NCI-H2029 (cell line): ENCODE measurements around the gene DDX19B.
A peak's percentile ranks its signal among the peaks of the same experiment; 100 is the strongest.
"Not testable (repeated sequence)": the region's sequence is repeated elsewhere in the genome, so short reads cannot be mapped to it uniquely, and the experiment has no call there.

ENCODE experiments used
- DNase-seq: peaks from one replicate; lab custom pipeline; 2025; lab: John Stamatoyannopoulos, UW

DDX19B gene

GRCh38 chr16:70287304-70287971, 11.5 kb upstream of the DDX19B start:
- not testable (repeated sequence) for DNase-seq

- DNase-seq = peak; percentile 95
Measured at GRCh38 chr16:70289229-70290094, 9.5 kb upstream of the DDX19B start, which contains the start of gene AARS1. TSS of gene AARS1 (minus strand) at chr16:70289506. CDS start at chr16:70282763, 6,743 bp downstream.

GRCh38 chr16:70290949-70291519, 8.0 kb upstream of the DDX19B start:
- DNase-seq = no peak

GRCh38 chr16:70292148-70292547, 6.8 kb upstream of the DDX19B start:
- not testable (repeated sequence) for DNase-seq

- DNase-seq = no peak
Measured at GRCh38 chr16:70294385-70295025, 4.5 kb upstream of the DDX19B start.

- DNase-seq = no peak
Measured at GRCh38 chr16:70295634-70296033, 3.4 kb upstream of the DDX19B start.

GRCh38 chr16:70301121-70301520, 2.1 kb downstream of the DDX19B start:
- no peak for DNase-seq

GRCh38 chr16:70302745-70303144, 3.8 kb downstream of the DDX19B start:
- DNase-seq = no peak

GRCh38 chr16:70304892-70305448, 6.0 kb downstream of the DDX19B start:
- no peak for DNase-seq

- no peak for DNase-seq
Measured at GRCh38 chr16:70306880-70307279, 7.9 kb downstream of the DDX19B start.

GRCh38 chr16:70307726-70308125, 8.7 kb downstream of the DDX19B start:
- DNase-seq = not testable (repeated sequence)

GRCh38 chr16:70320121-70320520, 21.1 kb downstream of the DDX19B start:
- DNase-seq = no peak

GRCh38 chr16:70324998-70325747, 26.2 kb downstream of the DDX19B start:
- DNase-seq = no peak

- no peak for DNase-seq
Measured at GRCh38 chr16:70331091-70331490, 32.1 kb downstream of the DDX19B start.

GRCh38 chr16:70331588-70332358, 32.8 kb downstream of the DDX19B start:
- DNase-seq = no peak

- not testable (repeated sequence) for DNase-seq
Measured at GRCh38 chr16:70332728-70333127, 33.7 kb downstream of the DDX19B start.

- DNase-seq = no peak
Measured at GRCh38 chr16:70337814-70338213, 38.8 kb downstream of the DDX19B start.

- DNase-seq = no peak
Measured at GRCh38 chr16:70341600-70341999, 42.6 kb downstream of the DDX19B start.

- DNase-seq = no peak
Measured at GRCh38 chr16:70342016-70342415, 43.0 kb downstream of the DDX19B start.

- no peak for DNase-seq
Measured at GRCh38 chr16:70345840-70346239, 46.9 kb downstream of the DDX19B start.
